Testis (tissue), 2 donors: ENCODE results near the gene BEND4.

Source experiments
- CTCF ChIP-seq, 3 experiments: fragments of 450-650 bp in 2 of 3; fragments of 200-600 bp in 1 of 3; sonication (generic) in 1 of 3; IDR thresholded peaks; one replicate each; pipeline ENCODE4 v1.5.1; 2016 to 2019; ENCODE audit warnings: antibody characterized with exemption in 3 of 3, mild to moderate bottlenecking in 2 of 3, moderate library complexity in 1 of 3
- POLR2A ChIP-seq: fragments of 450-650 bp; IDR thresholded peaks from one replicate; pipeline ENCODE4 v1.6.1; 2017; ENCODE audit warnings: antibody characterized with exemption, mild to moderate bottlenecking, moderate library complexity

GRCh38 chr4:42148425-42148824 lies 4.0 kb downstream of the BEND4 start:
- TF ChIP-seq CTCF (IDR thresholded peaks at IDR 0.05) (no peak), POLR2A (no peak)
